Pancreas (tissue), 10 donors: ENCODE measurements around the gene SFTA2. TPM values are rescaled to one million over a fixed set of nuclear protein-coding genes. Genes with fewer than 3 reads are reported as not detected.

Experiments
- ATAC-seq, 4 donors: fragments of 200-7000 bp; cut with Tn5 transposase; one replicate each; pipeline versions ENCODE4 v1.8.0 to v1.9.1; 2020; ENCODE audit warnings: mild to moderate bottlenecking in 4 of 4, moderate library complexity in 4 of 4
- DNase-seq, 6 donors: peaks; one replicate each; pipeline ENCODE4 v3.0.0-alpha.2; 2020
- FAIRE-seq: peaks from 2 replicates; lab custom pipeline; 2012; peaks lifted over from hg19 to GRCh38; lab: Jason Lieb, UNC
- H3K27ac ChIP-seq, 4 donors: fragments of 200-600 bp; sonication (generic); 1 replicate in 3 of 4; 2 replicates in 1 of 4; pipeline versions ENCODE4 v1.5.0 to v1.8.0; 2020
- H3K27me3 ChIP-seq, 4 donors: fragments of 200-600 bp; one replicate each; pipeline ENCODE4 v1.8.0; 2021
- H3K36me3 ChIP-seq, 3 donors: fragments of 200-600 bp; sonication (generic) in 1 of 3; one replicate each; pipeline versions ENCODE4 v1.5.0 to v1.8.0; 2020 to 2021
- H3K4me1 ChIP-seq, 3 donors: fragments of 200-600 bp; one replicate each; pipeline ENCODE4 v1.8.0; 2021
- H3K4me3 ChIP-seq, 4 donors: fragments of 200-600 bp; sonication (generic) in 2 of 4; one replicate each; pipeline versions ENCODE4 v1.5.0 to v1.8.0; 2020 to 2021
- H3K9me3 ChIP-seq, 4 donors: fragments of 200-600 bp; one replicate each; pipeline ENCODE4 v1.8.0; 2021
- WGBS, 2 donors: extraction: QIAGEN DNeasy Blood & Tissue Kit; methylation state at CpG; one replicate each; pipeline ENCODE4 v1.1.7; 2013; 5-methylcytosine and 5-hydroxymethylcytosine counted together
- intact Hi-C, 3 donors: fragments of 100-400 bp; cut with DNase I; formaldehyde crosslinking; loops; one replicate each; pipeline versions ENCODE4 v1.11.1 to v1.14.2; 2022
- polyA plus RNA-seq, 2 donors: library from polyadenylated mRNA; stranded (reverse); fragments of 200-250 nt; gene quantifications; one replicate each; pipeline ENCODE4 v1.2.3, GENCODE V29; 2013
- total RNA-seq, 6 donors: library from RNA; stranded (reverse); fragmentation: NEBNext Ultra II Directional in 4 of 6; extraction: Animal tissue kit (Norgen Biotek cat#: 25700) in 4 of 6; gene quantifications; one replicate each; pipeline versions ENCODE4 v1.2.1 to v1.2.4, GENCODE V29; 2021 to 2023
- TF ChIP-seq, protein P1 (sequence below), 4 donors: fragments of 200-600 bp; sonication (generic) in 3 of 4; IDR thresholded peaks; one replicate each; pipeline versions ENCODE4 v1.5.0 to v1.8.0; 2021; ENCODE audit warnings: antibody characterized with exemption in 4 of 4
- donor health status: healthy with polysubstance abuse.
- donor health status: DM: no; HTN: no; CAD: no; lungs with moderate emphysema.
- donor health status: DM: no; HTN: no; CAD: no.
- donor health status: control.
- donor health status: control.
- donor health status: Bipolar disorder and iron deficiency.
- donor health status: DM: yes; HTN: yes; CAD: no.
- donor health status: DM: no; HTN: no; CAD: no.
- donor health status: DM: no; HTN: no; CAD: no.
- donor health status: DM: yes; HTN: yes; CAD: no.

SFTA2 gene
- total and polyA plus RNA-seq, 8 donors, result 0.83 to 22.9 (median 3.1) TPM

DNA sequence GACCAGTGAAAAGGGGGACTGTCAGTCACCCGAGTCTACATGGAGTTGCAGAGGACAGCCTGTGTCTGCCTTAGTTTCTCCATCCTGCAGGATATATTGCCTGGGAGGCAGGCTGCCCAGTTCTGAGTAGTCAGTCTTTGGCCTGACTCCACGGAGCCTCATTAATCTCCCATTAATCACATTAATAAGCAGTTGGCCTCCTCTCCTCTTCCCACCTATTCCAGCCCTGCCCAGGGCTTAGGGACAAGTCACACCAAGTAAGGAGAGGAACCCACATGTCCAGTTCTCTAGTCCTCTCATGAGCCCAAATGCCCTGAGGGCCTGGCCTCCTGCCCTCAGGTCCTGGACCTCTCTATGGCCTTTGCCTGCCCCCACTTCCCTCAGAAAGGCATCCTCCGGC is 7.5 kb upstream of the SFTA2 start:
- no peak overlapping the region for H3K4me3 ChIP-seq
- H3K4me1 ChIP-seq, result no peaks in the 10 kb centered on the region
- no peaks in the 10 kb centered on the region for H3K36me3 ChIP-seq
- ATAC-seq, result peak; percentile 58 to 77 (median 69)
- intact Hi-C loops, result loop anchor here in 1 of 3 donors (10.0 kb wide), 1 partner anchor 125 kb away; no protein-coding TSS in a partner anchor
- 35 to 37% methylated on average over 3 of the region's 3 CpGs for WGBS, 2 donors
- peak in 2 of 6 donors; percentile 28 to 47 for DNase-seq
- no peaks in the 10 kb centered on the region for H3K27me3 ChIP-seq
- TF ChIP-seq, protein P1, sequence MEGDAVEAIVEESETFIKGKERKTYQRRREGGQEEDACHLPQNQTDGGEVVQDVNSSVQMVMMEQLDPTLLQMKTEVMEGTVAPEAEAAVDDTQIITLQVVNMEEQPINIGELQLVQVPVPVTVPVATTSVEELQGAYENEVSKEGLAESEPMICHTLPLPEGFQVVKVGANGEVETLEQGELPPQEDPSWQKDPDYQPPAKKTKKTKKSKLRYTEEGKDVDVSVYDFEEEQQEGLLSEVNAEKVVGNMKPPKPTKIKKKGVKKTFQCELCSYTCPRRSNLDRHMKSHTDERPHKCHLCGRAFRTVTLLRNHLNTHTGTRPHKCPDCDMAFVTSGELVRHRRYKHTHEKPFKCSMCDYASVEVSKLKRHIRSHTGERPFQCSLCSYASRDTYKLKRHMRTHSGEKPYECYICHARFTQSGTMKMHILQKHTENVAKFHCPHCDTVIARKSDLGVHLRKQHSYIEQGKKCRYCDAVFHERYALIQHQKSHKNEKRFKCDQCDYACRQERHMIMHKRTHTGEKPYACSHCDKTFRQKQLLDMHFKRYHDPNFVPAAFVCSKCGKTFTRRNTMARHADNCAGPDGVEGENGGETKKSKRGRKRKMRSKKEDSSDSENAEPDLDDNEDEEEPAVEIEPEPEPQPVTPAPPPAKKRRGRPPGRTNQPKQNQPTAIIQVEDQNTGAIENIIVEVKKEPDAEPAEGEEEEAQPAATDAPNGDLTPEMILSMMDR (IDR thresholded peaks at IDR 0.05), result no peak
- no peak overlapping the region for H3K27ac ChIP-seq
- H3K9me3 ChIP-seq, result no peaks in the 10 kb centered on the region
- FAIRE-seq, result no peak

DNA sequence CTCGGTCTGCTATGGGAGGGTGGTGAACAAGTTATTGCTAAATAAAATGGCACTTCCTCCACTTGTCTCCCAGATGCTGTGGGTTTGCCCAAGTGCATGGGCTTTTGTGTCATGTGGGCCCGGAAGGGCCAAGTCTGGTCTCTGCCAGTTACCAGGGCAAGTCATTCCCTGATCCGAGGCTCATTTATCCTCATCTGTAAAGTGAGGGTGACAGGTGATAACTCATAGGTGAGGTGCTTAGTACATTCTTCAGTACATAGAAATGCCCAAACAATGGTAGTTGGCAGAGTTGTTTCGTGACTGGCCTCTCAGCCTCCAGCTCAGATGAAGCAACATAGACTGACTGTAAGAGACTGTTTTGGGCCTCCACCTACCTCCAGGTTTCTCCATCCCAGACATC is 6.8 kb upstream of the SFTA2 start:
- no peaks in the 10 kb centered on the region for H3K36me3 ChIP-seq
- FAIRE-seq (no peak), DNase-seq (no peak), ATAC-seq (peak; percentile 32 to 60 (median 48))
- WGBS, 2 donors, result 42 to 46% methylated on average over 4 of the region's 4 CpGs
- no peaks in the 10 kb centered on the region for H3K27me3 ChIP-seq
- no peaks in the 10 kb centered on the region for H3K9me3 ChIP-seq
- no peaks in the 10 kb centered on the region for H3K4me1 ChIP-seq
- peak overlapping the region in 1 of 4 donors; percentile 13 for H3K27ac ChIP-seq
- H3K4me3 ChIP-seq, result no peak overlapping the region
- TF ChIP-seq, protein P1 (IDR thresholded peaks at IDR 0.05), result no peak
- intact Hi-C loops, result loop anchor here in 1 of 3 donors (10.0 kb wide), 1 partner anchor 126 kb away; no protein-coding TSS in a partner anchor

- intact Hi-C loops, result loop anchor here in 1 of 3 donors (10.0 kb wide), 1 partner anchor 128 kb away; no protein-coding TSS in a partner anchor
- peaks cover 0 to 6% (median 0%) of the 10 kb centered on the region in 3 donors for H3K4me1 ChIP-seq
- WGBS, 2 donors, result 78 to 82% methylated on average over 6 of the region's 6 CpGs
- H3K27ac ChIP-seq, result no peak overlapping the region
- no peak overlapping the region for H3K4me3 ChIP-seq
- no peaks in the 10 kb centered on the region for H3K9me3 ChIP-seq
- FAIRE-seq (no peak), ATAC-seq (no peak), DNase-seq (no peak)
- no peaks in the 10 kb centered on the region for H3K27me3 ChIP-seq
- no peaks in the 10 kb centered on the region for H3K36me3 ChIP-seq
- TF ChIP-seq, protein P1 (IDR thresholded peaks at IDR 0.05), result no peak
These were observed 5.3 kb upstream of the SFTA2 start for GRCh38 chr6:30937265-30937664.

GRCh38 chr6:30935018-30935417 is 3.0 kb upstream of the SFTA2 start:
- Histone ChIP-seq H3K27me3 (no peaks in the 10 kb centered on the region), H3K9me3 (no peaks in the 10 kb centered on the region), H3K27ac (no peak overlapping the region), H3K4me3 (no peak overlapping the region), H3K36me3 (no peaks in the 10 kb centered on the region), H3K4me1 (peaks cover 0 to 6% (median 0%) of the 10 kb centered on the region in 3 donors)
- TF ChIP-seq, protein P1 (IDR thresholded peaks at IDR 0.05), result no peak
- ATAC-seq (no peak), FAIRE-seq (no peak), DNase-seq (no peak)
- intact Hi-C loops, result loop anchor here in 1 of 3 donors (10.0 kb wide), 1 partner anchor 130 kb away; no protein-coding TSS in a partner anchor
- WGBS, 2 donors, result 35 to 38% methylated on average over 3 of the region's 3 CpGs

DNA sequence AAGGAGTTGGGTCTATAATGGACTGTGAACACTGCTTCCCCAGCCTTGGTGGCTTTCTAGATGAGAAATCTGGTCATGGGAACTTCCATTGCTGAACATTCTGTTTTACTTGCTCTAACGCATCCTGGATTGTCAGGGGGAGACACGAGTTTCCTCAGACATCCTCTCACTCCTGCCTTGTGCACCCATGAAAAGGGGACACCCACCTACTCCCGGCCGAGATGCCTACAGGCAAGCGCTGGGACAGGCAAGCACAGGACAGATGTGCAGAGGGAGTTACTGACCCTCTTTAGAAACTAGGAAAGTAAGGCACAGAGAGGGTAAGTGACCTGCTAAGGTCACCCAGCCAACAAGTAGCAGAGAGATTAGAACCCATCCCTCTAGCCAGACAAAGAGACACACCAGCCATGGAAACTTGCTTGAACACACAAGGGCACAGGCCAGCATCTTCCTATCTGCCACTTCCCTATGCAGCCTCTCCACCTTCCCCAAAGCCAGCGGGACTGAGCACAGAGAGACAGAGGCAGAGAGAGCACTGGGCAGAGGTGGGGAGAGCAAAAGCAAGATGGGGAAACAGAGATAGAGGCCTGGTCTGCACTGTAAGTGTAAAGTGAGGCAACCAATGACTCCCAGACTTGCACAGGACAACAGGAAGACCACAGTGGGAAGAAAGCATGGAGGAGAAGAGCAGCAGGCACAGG is 845 bp upstream of the SFTA2 start:
- H3K4me3 ChIP-seq, result no peak overlapping the region
- no peaks in the 10 kb centered on the region for H3K36me3 ChIP-seq
- no peaks in the 10 kb centered on the region for H3K9me3 ChIP-seq
- H3K27me3 ChIP-seq, result no peaks in the 10 kb centered on the region
- DNase-seq (no peak), ATAC-seq (no peak), FAIRE-seq (no peak)
- WGBS, 2 donors, result 71% methylated on average over 6 of the region's 6 CpGs
- peak overlapping the region in 3 of 4 donors; percentile 26 to 61 (median 42) for H3K27ac ChIP-seq
- intact Hi-C loops, result loop anchor here in 1 of 3 donors (10.0 kb wide), 1 partner anchor 132 kb away; no protein-coding TSS in a partner anchor
- peaks cover 0 to 6% (median 0%) of the 10 kb centered on the region in 3 donors for H3K4me1 ChIP-seq
- TF ChIP-seq, protein P1 (IDR thresholded peaks at IDR 0.05), result no peak
